RCC 7860 (cell line): Measurements from ENCODE around the gene TPM1.
"Not testable (repeated sequence)": the region's sequence is repeated elsewhere in the genome, so short reads cannot be mapped to it uniquely, and the experiment has no call there.

ENCODE experiments used
- DNase-seq: peaks from one replicate; pipeline ENCODE4 v3.0.0-alpha.2; 2015; ENCODE audit warnings: low spot score
- FAIRE-seq: peaks from 2 replicates; lab custom pipeline; 2012; peaks lifted over from hg19 to GRCh38; lab: Jason Lieb, UNC

TPM1 gene

GRCh38 chr15:63041974-63042876 lies at the start of gene TPM1:
TSS of gene TPM1 (plus strand) at chr15:63042747. CDS start at chr15:63042830, 83 bp downstream.
- no peak for FAIRE-seq

GRCh38 chr15:62993066-62993465 lies 49.5 kb upstream of the TPM1 start:
- DNase-seq (no peak), FAIRE-seq (no peak)

More at GRCh38 chr15:63041974-63042876, at the start of gene TPM1:
- DNase-seq: peak; percentile 91

DNA sequence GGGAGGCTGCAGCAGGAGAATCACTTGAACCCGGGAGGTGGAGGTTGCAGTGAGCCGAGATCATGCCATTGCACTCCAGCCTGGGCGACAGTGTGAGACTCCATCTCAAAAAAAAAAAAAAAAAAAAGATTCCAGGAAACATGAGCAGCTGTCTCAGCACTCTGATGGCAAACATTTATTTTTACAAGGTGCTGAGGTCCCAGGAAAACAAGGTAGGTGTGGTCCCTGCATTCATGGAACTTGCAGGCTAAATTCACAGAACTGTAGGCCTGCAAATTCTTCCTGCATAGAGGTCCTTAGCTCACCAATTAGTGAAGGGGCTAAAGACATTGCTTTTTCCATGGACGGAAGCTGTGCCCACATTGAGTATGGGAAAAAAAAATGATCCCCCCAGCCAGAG lies 48.9 kb upstream of the TPM1 start:
- not testable (repeated sequence) for DNase-seq, FAIRE-seq

GRCh38 chr15:62994439-62994838 lies 48.1 kb upstream of the TPM1 start:
- no peak for DNase-seq
- FAIRE-seq: no peak

GRCh38 chr15:62994975-62995681 lies 47.4 kb upstream of the TPM1 start:
- FAIRE-seq: peak; percentile 4
- peak; percentile 69 for DNase-seq

- DNase-seq (no peak), FAIRE-seq (no peak)
Measured at GRCh38 chr15:62997441-62997840, 45.1 kb upstream of the TPM1 start.

- DNase-seq (no peak), FAIRE-seq (no peak)
Measured at GRCh38 chr15:62998262-62998890, 44.2 kb upstream of the TPM1 start.

- DNase-seq (no peak), FAIRE-seq (no peak)
Measured at GRCh38 chr15:62999178-62999577, 43.4 kb upstream of the TPM1 start.

- FAIRE-seq (no peak), DNase-seq (no peak)
Measured at GRCh38 chr15:62999923-63000561, 42.5 kb upstream of the TPM1 start.

- FAIRE-seq (no peak), DNase-seq (no peak)
Measured at GRCh38 chr15:63000706-63001105, 41.8 kb upstream of the TPM1 start.

DNA sequence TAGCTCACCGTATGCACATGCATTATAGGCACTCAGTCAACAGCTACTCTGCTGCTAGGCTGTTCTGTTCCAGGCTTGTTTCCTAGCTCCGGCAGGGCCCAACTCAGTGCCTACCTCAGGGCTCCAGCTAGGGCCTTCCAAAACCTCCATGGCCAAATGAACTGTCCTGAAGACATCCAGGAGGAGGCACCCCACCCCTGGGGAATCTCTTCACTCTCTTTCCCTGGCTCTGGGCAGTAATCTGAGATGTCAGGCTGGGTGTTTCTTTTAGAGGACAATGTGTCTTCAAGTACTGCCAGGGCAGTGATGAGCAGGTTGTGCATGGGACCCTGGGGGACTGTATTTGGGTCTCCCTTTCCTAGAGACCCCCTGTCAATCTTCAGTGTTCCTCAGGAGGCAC lies 38.3 kb upstream of the TPM1 start:
- DNase-seq: no peak
- no peak for FAIRE-seq

GRCh38 chr15:63006032-63006878 lies 36.3 kb upstream of the TPM1 start:
- no peak for FAIRE-seq

DNA sequence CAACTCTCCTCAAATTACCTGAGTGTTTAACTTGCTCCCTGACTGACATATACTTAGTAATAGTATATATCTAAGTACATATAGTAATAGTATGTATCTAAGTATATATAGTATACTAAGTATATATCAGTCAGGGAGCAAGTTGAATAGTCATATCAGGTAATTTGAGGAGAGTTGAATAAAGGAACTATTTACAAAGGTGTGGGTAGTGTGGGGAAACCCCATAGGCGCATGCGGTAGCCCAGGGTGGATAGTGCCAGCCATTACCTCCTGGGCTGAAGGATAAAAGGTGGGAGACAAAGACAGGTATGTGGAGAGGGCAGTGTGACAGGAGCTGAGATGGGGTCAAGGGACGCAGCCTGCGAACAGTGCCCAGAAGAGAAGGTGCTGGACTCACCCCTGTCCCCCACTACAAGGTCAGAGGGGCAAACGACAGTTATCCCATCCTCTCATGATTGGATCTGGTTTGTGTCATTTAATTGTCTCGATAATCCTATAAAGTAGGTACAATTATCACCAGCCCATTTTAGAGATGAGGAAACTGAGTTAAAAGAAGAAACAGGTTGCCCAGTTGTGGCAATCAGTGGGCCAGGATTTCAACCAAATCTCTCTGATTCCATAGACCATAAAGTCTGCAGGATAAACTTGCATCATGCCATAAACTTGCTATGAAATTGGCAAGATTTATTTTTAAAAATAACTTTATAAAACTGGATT lies 34.1 kb upstream of the TPM1 start:
- FAIRE-seq (no peak), DNase-seq (no peak)

More at GRCh38 chr15:63006032-63006878, 36.3 kb upstream of the TPM1 start:
- no peak for DNase-seq

GRCh38 chr15:63010386-63010785 lies 32.2 kb upstream of the TPM1 start:
- DNase-seq: no peak
- no peak for FAIRE-seq

GRCh38 chr15:63010920-63011693 lies 31.4 kb upstream of the TPM1 start:
- FAIRE-seq (no peak), DNase-seq (no peak)

- DNase-seq (no peak), FAIRE-seq (no peak)
Measured at GRCh38 chr15:63012444-63012843, 30.1 kb upstream of the TPM1 start.

DNA sequence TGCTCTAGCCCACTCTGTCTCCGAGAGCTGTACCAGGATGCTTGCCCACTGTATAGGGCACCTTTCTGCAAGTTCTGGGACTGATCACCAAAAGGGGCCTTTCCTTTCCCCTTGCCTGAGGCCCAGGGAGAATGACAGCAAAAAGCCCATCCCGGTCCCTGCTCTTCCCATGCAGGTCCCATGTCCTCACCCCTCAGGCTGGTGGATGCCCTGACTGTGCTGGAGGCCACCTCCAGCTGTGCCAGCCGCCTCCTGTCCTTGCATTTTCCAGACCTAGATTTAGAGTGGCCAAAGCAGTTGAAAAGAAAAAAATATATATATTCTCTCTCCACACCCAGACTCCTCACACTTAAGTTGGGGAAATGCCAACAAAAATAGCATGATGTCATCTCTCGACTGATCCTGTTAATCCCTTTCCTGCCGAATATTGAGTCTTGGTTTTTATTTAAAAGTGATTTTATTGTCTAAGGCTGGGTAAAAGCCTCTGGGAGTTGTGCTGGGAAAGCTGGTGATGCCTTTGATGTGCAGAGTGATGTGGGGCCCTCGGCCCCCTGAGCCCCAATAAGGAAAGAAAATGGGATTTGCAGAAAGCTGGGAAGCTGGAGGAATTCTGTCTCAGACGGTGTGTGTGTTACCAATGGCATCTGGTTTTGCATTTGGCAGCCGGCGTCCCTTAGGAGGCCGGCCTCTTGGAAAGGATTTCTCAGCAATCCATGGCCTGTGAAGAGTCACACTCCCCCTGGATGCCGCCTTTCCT lies 29.3 kb upstream of the TPM1 start:
- DNase-seq: peak; percentile 62
- peak; percentile 62 for FAIRE-seq

DNA sequence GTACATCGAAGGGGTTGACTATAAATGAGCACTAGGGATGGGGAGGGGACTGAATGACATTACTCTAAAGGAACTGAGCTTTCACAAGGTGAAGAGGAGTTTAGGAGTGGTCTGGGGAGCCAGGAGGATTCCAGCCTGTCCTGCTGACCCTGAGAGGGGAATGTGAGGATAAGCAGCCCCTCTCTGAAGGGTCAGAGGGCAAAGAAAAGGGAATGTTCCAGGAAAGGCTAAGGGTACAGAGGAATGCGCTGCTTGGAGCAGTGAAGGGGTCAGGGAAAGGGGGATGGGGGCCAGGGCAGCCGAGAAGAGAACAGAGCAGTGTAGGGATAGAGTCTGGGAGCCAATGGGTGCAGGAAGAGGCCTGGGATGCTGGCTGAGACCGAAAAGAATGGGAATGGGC lies 28.0 kb upstream of the TPM1 start:
- FAIRE-seq: no peak
- DNase-seq: no peak
